ENCODE data around the gene ARHGEF17. TPM values are rescaled to one million over a fixed set of nuclear protein-coding genes. Genes with fewer than 3 reads are reported as not detected.

ARHGEF17 gene
- total RNA-seq, 1 donor from 2014 or later: 193 TPM

GRCh38 chr11:73343076-73343873 lies 35.2 kb downstream of the ARHGEF17 start:
- no peaks in the 10 kb centered on the region for H3K9me3 ChIP-seq
- intact Hi-C loops (cut with DNase I): no loop called here
- H3K27me3 ChIP-seq: no peaks in the 10 kb centered on the region
- H3K36me3 ChIP-seq: peaks cover 13 to 15% of the 10 kb centered on the region in 2 donors
- peaks cover 29 to 54% of the 10 kb centered on the region in 2 donors for H3K4me1 ChIP-seq
- no peak for TF ChIP-seq CTCF (IDR thresholded peaks at IDR 0.05)
- H3K27ac ChIP-seq: peak overlapping the region; percentile 74 to 81
- peak overlapping the region; percentile 46 to 65 for H3K4me3 ChIP-seq
- no peak for DNase-seq (ENCODE audit: low spot score in 2 of 2)

- Histone ChIP-seq H3K27ac (peak overlapping the region; percentile 74 to 81), H3K4me1 (peaks cover 24 to 47% of the 10 kb centered on the region in 2 donors), H3K36me3 (peaks cover 15 to 24% of the 10 kb centered on the region in 2 donors), H3K9me3 (no peaks in the 10 kb centered on the region), H3K4me3 (peak overlapping the region; percentile 18 to 65), H3K27me3 (no peaks in the 10 kb centered on the region)
- TF ChIP-seq CTCF (IDR thresholded peaks at IDR 0.05): no peak
- DNase-seq (ENCODE audit: low spot score in 2 of 2): no peak
- intact Hi-C loops (cut with DNase I): no loop called here
These were observed 36.1 kb downstream of the ARHGEF17 start for GRCh38 chr11:73344191-73344607.

GRCh38 chr11:73345481-73346160 lies 37.5 kb downstream of the ARHGEF17 start:
- H3K4me1 ChIP-seq: peaks cover 24 to 40% of the 10 kb centered on the region in 2 donors
- DNase-seq (ENCODE audit: low spot score in 2 of 2): no peak
- peaks cover 15 to 24% of the 10 kb centered on the region in 2 donors for H3K36me3 ChIP-seq
- no peak for TF ChIP-seq CTCF (IDR thresholded peaks at IDR 0.05)
- peak overlapping the region; percentile 74 to 81 for H3K27ac ChIP-seq
- H3K27me3 ChIP-seq: no peaks in the 10 kb centered on the region
- no peaks in the 10 kb centered on the region for H3K9me3 ChIP-seq
- intact Hi-C loops (cut with DNase I): no loop called here
- H3K4me3 ChIP-seq: no peak overlapping the region

GRCh38 chr11:73346186-73346935 lies 38.3 kb downstream of the ARHGEF17 start:
- Histone ChIP-seq H3K4me3 (no peak overlapping the region), H3K4me1 (peaks cover 27 to 41% of the 10 kb centered on the region in 2 donors), H3K27me3 (no peaks in the 10 kb centered on the region), H3K36me3 (peaks cover 15 to 24% of the 10 kb centered on the region in 2 donors), H3K9me3 (no peaks in the 10 kb centered on the region), H3K27ac (peak overlapping the region; percentile 74 to 81)
- intact Hi-C loops (cut with DNase I): no loop called here
- no peak for TF ChIP-seq CTCF (IDR thresholded peaks at IDR 0.05)
- DNase-seq (ENCODE audit: low spot score in 2 of 2): no peak

- Histone ChIP-seq H3K27me3 (no peaks in the 10 kb centered on the region), H3K4me1 (peaks cover 27 to 39% of the 10 kb centered on the region in 2 donors), H3K36me3 (peaks cover 16 to 26% of the 10 kb centered on the region in 2 donors), H3K9me3 (no peaks in the 10 kb centered on the region), H3K27ac (peak overlapping the region; percentile 74 to 81), H3K4me3 (no peak overlapping the region)
- no peak for DNase-seq (ENCODE audit: low spot score in 2 of 2)
- intact Hi-C loops (cut with DNase I): no loop called here
- TF ChIP-seq CTCF (IDR thresholded peaks at IDR 0.05): no peak
These were observed 39.0 kb downstream of the ARHGEF17 start for GRCh38 chr11:73347067-73347466.

Measured in ascending aorta (tissue), 2 donors.